NCI-H82 treated with DMSO at 0.1 percent for 48 hours (cell line): ENCODE results near the gene ME2.
"Not testable (repeated sequence)": the region's sequence is repeated elsewhere in the genome, so short reads cannot be mapped to it uniquely, and the experiment has no call there.

Experiments used
- DNase-seq: peaks from one replicate; lab custom pipeline; 2025; ENCODE audit not compliant: unreplicated experiment; lab: John Stamatoyannopoulos, UW

Gene ME2

DNA sequence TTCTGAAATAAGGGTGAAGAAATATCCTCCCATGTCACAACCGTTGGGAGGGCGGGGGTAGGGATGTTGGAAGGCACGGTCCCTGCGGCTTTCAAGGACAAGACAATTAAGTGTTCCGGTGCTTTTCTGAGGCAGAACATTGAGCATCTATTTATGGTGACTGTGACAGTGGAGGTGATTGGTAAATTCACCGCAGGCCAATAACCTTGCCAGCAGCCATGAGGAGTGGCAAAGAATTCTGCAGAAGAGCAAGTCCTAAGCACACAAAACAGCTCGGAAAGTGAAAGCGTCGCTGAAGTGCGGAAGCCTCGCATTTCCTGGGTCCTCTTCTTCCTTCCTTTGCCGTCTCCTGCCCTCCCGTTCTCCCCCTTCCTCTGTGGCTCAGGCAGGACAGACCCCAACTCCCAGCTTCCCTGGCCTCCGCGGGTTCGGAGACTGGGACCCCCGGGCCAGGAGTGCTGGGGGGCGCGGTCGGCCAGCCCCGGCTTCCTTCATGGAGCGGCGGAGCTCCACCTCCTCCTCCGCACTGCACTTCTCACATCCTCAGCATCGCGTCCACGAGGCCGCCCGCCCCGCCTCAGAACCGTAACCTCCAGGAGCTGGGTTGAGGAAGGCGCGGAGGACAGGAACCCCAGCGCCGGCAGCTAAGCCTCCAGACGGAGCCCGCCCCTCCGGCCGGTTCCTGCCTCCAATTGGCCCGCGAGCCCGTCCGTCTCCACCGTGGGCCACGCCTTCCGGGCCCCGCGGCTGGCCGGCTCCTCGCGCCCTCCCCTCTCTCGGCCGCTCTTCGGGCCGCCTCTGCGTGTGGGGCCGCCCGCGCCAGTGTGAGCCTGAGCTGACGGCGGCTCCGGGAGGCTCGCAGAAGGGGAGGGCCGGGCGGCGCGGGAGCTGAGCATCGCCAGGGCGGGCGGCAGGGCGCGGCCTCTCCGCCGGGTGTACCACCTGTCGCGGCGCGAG lies at the start of gene ME2:
ME2 (plus strand) TSS at position 774 of the 957 bp plus-strand sequence. CDS start 16,703 bp downstream, outside the sequence.
- DNase-seq, result peak; percentile 81

DNA sequence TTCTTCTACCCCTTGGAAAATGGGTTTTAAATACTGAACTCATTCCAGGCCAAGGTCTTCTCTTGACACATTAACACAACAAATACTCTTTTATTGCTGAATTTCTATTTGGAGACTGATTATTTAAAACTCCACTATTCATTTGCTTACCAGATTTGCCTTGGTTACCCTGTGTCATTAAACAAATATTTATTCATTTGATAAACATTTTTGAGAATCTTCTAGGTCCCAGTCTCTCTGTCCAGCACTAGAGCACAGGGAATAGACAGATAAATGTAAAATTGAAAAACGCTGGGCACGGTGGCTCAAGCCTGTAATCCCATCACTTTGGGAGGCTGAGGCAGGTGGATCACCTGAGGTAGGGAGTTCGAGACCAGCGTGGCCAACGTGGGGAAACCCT lies 49.3 kb upstream of the ME2 start:
- no peak for DNase-seq

DNA sequence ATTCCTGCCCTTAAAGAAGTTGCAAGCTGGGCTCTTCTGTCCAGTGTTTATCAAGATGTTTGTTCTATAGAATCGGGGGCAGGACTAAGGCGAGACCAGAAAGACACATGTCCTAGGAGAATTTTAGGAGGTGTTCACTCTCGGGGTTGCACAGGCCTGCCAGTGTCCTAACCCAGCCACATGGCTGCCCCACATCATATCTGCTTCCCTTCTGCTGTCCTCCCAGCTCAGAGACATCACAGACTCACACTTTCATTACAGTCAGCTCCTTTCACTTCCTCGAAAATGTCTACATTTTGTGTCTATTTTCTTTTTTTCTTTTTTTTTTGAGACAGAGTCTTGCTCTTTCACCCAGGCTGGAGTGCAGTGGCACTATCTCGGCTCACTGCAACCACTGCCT lies 48.4 kb upstream of the ME2 start:
- no peak for DNase-seq

DNA sequence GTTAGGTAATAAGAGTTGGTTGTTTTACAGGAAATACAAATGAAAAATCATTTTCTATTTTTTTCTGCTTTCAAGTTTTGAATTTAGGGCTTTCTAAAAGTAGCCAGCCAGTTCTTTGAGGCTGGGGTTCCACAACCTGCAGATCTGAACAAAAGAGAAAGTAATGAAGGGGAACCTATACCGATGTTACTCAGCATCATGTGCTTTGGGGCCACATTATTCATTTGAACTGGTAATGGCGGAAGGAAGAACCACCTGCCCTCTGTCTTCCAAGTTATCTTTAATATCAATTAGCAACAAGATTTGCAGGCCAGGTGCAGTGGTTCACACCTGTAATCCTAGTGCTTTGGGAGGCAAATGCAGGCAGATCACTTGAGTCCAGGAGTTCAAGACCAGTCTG lies 46.2 kb upstream of the ME2 start:
- no peak for DNase-seq

DNA sequence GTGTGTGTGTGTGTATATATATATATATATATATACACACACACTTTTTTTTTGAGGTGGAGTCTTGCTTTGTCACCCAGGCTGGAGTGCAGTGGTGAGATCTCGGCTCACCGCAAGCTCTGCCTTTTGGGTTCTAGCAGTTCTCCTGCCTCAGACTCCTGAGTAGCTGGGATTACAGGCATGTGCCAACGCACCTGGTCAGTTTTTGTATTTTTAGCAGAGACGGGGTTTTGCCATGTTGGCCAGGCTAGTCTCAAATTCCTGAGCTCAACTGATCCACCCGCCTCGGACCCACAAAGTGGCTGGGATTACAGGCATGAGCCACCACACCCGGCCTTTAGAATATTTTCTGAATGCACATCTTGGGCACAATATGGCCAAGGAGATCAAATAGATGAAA lies 45.4 kb upstream of the ME2 start:
- not testable (repeated sequence) for DNase-seq

DNA sequence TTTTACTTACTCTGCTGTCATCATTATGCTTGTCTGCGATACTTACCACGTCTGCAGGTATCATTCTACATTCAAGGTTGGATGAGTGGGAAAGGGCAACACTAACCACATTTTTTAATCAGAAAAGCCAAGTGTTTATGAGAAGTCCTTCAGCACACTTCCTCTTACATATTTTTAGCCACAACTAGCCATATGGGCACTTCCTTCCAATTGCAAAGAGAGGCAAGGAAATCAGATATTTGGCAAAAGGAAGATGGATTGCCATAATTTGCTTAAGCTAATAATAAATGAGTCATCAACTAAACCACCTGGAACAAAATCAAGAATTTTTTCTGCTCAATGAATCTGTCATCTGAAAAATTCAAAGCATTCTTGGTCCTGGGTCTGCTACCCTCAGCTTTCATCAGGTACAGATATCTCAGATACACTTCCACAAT lies 42.4 kb upstream of the ME2 start:
- DNase-seq, result no peak

DNA sequence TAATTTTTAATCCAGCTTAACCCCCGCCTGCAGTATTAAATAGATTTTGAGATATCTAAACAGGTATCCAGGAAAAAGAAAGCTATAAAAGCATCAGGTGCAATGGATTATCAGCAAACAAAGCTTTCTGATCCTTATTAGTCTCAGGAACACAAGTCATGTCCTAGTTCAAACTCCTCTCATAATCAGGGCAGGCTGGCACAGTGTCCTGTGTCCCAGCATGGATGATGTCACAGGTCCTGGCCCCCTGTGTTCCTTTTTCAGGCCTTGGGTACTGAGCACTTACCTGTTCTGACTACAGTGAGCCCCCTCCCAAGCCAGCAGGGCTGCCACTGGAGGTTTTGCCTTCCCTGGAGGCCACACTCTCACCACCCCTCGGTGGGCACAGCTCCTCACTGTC lies 39.6 kb upstream of the ME2 start:
- DNase-seq, result peak; percentile 7

DNA sequence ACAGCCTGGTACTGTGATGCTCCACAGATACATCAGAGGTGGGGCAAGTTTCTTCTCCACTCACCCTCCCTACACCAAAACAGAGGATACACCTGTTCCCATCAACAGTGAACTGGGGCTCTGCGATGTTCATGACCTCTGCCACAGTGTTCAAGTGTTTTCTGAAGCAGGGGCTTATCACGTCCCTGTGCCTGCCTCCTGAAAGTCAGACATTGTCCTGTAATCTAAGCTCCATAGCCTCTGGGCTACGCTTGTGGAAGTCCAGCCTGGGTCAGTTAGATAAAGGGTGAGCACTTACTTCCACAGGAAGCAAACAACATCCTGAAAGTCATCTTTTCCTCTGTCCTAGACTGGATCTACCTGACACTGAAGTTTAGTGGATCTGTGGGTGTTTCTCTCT lies 38.9 kb upstream of the ME2 start:
- DNase-seq, result no peak

DNA sequence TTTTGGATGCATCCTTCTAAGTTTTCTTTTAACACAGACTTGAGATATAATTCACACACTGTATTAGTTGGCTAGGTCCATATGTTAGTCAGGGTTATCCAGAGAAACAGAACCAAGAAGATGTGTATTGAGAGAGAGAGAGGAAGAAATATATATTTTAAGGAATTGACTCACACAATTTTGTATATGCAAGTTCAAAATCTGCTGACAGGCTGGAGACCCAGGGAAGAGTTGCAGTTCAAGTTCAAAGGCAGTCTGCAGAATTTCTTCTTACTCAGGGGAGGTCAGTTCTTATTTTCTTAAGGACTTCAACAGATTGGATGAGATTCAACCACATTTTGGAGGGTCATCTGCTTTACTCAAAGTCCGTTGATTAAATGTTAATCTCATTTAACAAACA lies 36.1 kb upstream of the ME2 start:
- DNase-seq, result no peak

DNA sequence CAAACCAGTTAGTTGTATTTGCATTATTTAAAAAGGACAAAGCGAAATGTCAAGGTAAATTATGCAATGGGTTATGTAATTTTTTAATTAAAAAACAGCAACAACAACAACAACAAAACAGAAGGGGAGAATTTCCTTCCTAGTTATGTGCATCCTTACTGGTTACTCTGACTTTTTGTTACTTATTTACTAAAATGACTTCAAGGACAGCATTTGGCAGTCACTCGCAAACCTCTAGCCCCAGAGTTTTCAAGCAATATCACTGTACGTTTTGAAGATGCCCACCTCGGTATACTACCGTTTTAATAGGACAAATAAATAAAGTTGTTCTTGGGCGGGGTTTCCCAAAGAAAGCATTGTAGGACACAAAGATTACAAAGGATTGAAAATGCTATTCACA lies 34.4 kb upstream of the ME2 start:
- no peak for DNase-seq

DNA sequence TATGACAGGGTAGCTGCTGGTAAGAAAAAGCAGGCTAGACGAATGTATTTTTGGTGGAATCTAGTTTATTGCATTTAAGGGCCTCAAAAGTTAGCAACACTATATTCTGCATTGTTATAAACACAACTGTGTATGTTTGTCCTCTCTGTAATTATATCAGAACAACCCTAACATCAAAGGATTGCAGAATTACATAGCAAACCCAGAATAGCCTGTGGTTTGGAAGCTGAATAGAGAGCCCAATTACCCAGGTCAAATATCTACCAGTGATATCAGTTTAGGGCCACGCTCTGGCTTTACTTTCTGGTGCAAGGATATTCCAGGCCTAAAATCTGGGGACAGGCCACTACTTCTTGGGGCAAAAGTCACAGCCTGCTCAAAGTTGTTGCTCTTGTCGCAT lies 34.0 kb upstream of the ME2 start:
- DNase-seq, result no peak

DNA sequence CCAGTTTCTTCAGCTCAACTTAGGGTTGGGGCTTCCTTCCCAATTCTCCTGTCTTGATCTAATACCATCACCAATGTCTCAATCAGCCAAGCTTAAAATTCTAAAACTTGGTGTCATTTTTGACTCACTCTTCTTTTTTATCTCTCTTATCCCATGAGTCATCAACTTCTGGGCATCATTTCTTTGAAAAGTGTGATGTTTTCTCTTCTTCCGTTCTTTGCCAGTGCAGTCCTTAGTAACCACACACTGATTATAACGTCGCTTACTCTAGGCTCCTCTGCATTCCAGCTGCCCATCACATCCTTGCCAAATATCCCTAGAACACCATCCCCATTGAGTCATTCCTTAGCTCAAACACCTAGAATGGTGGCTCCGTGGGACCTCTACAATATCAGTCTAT lies 31.7 kb upstream of the ME2 start:
- DNase-seq, result no peak

DNA sequence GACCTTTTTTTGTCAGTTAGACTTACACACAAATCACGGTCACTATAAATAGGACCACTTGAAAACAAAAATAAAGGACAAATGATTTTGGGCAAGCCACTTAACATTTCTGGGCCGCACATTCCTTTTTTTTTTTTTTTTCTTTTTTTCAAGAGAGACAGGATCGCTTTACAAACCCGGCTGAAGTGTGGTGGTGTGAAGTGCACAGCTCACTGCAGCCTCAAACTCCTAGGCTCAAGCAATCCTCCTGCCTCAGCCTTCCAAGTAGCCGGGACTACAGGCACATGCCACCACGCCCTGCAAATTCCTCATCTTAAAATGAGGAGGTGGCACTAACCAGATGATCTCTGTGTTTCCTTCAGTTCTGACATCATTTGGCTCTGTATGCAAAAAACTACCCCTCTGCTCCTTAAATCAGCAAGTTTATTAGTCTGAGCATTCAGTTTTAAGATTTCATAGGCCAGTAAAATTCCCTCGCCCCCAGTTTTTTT lies 30.8 kb upstream of the ME2 start:
- no peak for DNase-seq

DNA sequence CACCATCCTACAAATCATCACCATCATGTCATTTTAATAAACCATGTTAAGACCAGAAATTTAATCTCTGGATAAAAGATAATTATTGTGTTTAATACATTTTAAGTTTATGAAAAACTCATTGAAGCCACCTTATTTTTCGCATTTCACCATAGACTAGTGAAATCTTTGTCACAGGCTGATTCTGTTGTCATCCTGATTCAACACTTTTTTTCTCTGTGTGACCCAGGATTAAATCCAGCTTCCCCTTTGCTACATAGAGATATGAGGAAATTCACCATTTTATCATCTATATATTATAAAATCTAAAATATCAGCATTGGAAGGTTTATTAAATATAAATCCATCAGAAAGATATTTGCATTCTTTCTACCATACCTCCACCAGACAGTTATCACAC lies 29.9 kb upstream of the ME2 start:
- no peak for DNase-seq

DNA sequence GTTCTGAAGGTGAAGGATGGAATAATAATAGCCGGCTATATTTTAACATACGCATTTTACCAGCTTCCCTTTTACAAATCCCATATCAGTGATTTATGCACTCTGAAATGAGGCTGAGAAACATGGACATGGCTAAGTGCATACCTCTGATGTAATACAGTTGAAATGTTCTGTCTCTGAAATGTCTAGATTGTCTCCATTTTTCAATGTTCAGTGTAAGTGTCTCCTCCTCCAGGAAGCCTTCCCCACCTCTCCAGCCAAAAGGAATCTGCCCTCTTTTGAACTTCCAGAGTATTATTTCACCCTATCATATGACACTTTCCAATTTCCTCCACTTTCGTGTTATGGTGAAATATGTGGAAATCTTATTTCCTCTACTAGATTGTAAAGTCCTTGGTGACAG lies 29.5 kb upstream of the ME2 start:
- no peak for DNase-seq

DNA sequence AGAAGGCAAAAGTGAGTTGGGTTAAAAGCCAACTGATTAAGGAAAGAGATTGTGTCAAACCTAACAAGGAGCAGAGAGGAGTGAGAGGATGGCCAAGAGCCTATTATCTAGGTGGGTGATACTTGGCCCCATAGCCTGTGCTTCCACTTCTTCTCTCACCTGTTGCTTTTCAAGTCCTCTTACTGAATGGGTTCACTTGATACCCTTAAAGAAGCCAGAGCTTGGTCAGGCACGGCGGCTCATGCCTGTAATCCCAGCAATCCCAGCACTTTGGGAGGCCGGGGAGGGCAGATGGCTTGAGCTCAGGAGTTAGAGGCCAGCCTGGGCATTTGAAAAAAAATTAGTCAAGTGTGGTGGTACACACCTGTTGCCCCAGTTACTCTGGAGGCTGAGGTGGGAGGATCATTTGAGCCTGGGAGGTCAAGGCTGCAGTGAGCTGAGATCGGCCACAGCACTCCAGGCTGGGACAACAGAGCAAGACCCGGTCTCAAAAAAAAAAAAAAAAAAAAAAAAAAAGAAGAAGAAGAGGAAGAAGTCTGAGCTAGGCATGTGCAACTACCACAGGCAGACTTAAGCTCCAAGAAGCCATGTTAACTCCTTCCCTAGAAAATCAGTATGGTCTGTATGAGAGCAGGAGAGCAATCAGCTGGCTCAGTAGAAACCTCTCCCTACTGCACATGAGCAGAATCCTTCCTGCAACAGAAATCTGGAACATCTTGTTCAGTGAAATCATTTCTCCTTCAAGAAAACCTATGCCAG lies 28.4 kb upstream of the ME2 start:
- no peak for DNase-seq

DNA sequence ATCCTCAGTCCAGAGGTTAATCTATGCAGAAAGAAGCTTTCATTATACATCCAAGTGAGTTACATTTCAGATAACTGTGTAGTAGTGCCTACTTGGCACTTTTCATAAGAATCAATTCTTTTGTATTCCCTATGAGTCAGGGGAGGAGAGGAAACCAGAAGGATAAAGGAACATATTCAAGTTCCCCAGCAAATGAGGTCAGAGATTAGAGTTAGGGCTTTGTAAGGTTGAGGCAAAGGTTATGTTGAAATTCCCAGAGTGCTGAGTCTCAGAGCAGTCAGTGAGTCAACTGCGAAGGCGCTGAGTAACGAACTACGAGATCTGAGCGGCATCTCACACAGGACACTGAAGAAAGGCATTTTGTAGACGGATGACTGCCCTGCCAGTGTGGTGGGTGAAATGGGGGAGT lies 25.1 kb upstream of the ME2 start:
- DNase-seq, result no peak

DNA sequence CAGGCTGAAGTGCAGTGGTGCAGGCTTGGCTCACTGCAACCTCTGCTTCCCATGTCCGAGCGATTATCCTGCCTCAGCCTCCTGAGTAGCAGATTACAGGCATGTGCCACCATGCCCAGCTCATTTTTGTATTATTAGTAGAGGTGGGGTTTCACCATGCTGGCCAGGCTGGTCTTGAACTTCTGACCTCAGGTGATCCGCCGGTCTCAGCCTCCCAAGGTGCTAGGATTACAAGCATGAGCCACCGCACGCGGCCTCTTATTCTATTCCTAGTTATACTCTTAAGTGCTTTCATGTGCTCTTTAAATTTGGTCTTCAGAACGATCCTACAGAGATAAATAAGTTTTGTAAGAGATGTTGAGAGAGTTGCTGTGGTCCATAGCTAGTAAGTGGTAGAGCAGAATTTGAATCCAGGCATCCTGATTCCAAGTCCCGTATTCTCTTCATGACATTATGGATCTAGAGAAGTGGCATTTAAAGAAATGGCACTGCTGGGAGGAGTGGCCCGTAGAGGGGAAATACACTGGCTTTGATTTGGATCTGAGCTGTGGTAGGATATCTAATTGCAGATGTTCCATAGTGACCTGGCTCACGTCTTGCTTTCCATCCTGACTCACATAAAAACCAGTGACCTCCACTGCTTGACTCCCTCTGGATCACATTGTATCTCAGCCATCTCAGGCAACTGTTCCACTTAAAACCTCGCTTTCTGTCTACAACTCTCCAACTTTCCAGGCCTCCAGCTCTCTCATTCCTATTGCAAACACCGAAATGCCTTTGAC lies 22.8 kb upstream of the ME2 start:
- no peak for DNase-seq

DNA sequence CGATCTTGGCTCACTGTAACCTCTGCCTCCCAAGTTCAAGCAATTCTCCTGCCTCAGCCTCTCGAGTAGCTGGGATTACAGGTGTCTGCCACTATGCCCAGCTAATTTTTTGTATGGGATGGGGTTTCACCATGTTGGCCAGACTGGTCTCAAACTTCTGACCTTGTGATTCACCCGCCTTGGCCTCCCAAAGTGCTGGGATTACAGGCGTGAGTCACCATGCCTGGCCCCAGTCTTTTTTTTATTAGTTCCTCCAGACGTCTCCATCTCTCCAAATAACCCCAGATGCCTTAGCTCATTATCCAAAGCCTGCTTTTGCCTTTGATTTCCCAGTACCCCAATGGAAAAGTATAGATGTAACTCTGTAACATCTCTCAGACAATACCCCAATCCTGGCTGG lies 21.8 kb upstream of the ME2 start:
- DNase-seq, result not testable (repeated sequence)

DNA sequence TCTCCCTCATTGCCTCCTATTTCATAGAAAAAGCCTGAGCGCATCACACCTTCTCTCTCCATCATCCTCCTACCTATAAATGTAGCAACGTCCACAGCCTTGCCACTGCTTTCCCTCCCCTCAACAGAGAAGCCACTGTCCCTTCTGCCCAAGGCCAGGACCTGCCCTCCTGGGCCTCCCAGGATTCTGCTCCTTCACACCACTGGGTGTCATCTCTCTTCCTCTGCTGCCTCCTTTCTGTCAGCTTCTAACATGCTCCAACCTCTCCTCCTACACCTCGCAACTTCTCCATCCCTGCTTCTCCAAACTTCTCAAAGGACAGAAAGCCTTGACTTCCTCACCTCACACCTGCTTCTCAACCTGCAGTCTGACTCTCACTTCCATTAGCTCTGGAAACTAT lies 21.2 kb upstream of the ME2 start:
- DNase-seq, result no peak
